Inflammatory macrophage treated with lipopolysaccharide for 4 hours (primary cell): ENCODE data around the gene EVA1C.
"Not testable (repeated sequence)": the region's sequence is repeated elsewhere in the genome, so short reads cannot be mapped to it uniquely, and the experiment has no call there.

Experiments
- DNase-seq: peaks from one replicate; pipeline ENCODE4 v3.0.0-alpha.2; 2020

Gene EVA1C

DNA sequence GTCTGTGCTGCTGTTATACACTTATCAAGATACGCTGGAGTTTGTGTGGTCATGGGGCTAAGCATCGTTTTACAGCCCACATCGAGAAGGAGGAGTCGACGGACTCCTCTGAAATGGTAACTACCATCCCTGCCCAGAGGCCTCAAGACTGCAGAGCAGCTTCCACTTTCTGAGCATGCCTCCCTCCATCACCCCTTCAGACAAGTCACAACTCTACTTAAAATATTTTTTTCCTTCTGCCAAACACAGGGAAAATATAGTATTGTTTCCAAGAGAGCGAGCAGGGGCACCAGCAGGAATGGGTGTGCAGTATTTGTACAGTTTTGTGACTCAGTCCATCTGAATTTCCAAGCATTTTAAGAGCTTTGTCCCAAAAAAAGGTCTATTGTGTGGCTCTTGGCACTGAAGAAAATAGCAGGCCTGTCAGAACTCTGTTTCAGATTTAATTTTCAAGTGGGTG, 14.1 kb downstream of the EVA1C start:
- no peak for DNase-seq

DNA sequence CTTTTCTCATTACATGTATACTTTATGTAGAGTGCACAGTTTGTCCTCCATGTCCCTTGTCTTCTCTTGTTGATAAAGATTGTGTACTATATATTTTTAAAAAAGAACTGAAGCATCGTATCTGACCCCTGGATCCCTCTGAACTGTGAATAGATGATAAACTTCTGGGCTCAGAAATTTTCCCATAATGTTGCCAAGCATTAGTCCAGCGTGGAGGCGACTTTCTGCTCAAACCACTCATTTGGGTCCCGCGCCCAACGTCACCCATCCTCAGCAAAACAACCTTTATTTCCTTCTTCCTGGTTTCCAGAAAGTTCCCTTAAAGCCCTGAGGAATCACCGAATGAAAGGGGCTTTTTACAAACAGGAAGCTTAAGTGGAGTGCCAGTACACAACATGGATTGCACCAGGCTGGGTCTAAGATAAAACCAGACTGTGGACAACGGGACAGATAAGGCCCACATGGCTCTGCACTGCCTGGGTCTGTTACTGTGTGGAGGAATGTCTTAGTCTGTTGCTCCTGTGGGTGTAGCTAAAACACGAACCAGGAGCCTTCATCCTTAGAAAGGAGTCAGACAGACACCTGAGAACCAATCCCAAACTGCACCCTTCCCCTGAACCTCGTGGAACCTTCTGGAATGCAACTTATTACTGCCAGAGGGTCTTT, 15.6 kb downstream of the EVA1C start:
- DNase-seq = no peak

DNA sequence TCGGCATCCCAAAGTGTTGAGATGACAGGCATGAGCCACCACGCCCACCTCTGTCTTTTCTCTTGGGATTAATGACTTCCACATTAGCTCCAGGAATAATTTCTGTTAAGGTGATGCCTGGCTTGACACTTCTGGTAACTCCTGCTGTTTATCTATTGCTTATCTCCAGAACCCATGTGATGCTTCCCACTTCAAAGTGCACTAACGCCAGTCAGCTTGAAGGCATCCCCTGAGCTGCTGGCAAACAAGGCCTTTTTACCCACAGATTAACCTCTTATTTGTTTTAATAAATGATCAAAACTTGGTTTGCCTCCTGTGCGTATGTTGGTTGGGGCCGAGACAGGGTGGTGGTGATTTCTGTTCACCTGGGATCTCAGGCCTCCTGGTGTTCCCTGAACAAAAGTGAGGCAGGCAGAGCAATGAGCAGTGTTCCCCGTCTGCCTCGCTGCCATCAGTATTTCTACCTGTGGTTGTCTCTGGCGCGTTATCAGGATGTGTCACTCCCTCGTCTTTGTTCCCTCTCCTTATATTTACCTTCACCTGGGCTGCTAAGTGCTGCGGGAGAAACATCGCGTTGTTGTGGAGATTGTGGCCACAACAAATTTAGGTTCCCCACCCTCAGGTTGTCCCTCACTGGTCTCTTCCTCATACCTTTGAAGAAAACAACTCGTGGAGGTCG, 20.6 kb downstream of the EVA1C start:
- not testable (repeated sequence) for DNase-seq

DNA sequence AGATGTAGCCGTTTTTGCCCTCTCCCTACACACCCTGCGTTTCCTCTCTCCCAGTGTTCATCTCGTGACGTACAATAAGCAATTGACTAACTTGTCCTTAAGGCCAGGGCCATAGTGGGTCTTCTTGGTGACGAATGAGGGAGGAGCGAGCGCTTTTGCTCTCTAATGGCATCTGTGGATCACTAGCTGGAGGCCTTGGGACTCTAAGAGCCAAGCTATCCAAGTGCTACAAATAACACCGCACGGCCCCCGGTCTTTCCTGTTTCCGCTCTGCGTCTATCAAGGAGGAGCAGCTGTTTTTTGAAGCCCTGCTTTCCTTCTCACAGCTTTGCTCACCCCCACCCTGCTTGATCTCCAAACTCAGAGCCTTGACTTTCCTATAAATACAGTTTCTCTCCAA, 25.2 kb downstream of the EVA1C start:
- no peak for DNase-seq

DNA sequence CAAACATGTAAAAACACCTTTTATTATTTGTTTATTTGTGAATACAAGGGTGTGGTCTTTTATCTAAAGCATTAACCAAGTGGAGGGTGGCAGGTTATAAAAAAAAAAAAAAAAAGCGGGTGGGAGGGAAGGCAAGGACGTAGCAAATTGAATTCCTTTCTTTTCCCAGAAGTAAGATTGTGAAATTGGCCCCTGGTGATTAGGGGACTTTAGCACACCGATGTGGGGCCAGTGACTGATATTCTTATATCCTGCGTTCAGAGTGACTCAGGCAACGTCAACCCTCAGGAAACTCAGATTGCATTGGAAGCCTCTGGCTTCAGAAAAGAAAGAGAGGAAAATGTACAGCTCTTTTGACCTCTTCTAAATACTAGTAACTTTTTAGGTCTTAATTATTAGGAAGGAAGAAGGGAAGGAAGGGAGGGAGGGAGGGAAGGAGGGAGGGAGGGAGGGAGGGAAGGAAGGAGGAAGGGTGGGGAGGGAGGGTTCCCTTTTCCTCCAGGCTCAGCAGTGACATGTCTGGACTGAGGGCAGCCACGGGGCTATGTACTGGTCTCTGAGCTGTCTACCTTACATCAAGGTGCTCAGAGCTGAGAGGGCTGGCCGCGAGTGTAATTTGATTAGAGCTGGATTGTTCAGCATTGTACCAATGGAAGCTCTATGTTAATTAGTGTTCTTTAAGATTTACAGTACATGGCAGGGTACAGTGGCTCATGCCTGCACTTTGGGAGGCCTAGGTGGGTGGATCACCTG, 30.2 kb downstream of the EVA1C start:
- DNase-seq = no peak

DNA sequence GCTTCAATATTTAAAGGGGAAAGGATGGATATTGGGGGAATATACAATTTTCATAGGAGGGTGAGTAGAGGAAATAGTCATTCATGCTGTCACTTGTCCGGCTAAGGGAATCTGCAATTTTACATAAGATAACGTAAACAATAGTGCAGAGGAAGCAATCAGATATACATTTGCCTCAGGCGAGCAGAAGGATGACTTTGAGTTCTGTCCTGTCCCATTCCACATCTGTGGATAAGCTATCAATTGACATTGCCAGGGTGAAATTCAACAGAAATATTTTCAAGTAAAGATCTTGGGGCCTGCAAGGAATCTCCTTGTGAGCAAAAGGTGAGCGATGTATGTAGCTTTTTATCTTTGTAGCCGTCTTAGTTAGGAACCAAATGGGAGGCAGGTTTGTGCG, 32.6 kb downstream of the EVA1C start:
- no peak for DNase-seq

DNA sequence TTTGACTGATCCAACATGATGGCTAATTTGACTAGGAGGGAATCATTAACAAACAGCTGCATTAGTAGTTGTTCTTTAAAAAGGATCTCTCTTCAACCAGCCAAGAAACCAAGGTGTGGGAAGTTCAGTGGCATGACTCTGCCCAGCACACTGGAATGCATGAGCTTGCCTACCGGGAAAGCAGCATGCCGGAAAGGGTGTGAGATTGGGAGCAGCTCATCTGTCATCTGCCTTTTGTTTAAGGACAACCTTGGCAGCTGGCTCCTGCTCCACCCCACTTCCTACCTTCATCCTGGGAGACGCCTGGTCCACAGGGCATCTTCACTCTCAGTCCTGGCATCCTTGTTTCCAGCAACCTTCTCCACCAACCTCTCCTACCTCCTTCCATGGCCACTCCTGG, 33.9 kb downstream of the EVA1C start:
- not testable (repeated sequence) for DNase-seq

DNA sequence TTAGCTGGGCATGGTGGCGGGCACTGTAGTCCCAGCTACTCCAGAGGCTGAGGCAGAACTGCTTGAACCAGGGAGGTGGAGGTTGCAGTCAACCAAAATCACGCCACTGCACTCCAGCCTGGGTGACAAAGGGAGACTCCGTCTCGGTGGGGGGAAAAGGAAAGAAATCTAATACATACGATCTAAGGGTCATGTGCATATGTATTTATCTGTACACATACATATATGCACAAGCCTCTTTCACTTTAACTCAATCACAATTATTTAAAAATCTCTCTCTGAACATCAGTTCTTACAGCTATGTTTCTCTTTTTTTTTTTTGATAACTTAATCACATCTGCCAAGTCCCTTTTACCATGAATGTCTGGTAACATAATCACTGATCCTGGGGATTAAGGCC, 34.7 kb downstream of the EVA1C start:
- no peak for DNase-seq

DNA sequence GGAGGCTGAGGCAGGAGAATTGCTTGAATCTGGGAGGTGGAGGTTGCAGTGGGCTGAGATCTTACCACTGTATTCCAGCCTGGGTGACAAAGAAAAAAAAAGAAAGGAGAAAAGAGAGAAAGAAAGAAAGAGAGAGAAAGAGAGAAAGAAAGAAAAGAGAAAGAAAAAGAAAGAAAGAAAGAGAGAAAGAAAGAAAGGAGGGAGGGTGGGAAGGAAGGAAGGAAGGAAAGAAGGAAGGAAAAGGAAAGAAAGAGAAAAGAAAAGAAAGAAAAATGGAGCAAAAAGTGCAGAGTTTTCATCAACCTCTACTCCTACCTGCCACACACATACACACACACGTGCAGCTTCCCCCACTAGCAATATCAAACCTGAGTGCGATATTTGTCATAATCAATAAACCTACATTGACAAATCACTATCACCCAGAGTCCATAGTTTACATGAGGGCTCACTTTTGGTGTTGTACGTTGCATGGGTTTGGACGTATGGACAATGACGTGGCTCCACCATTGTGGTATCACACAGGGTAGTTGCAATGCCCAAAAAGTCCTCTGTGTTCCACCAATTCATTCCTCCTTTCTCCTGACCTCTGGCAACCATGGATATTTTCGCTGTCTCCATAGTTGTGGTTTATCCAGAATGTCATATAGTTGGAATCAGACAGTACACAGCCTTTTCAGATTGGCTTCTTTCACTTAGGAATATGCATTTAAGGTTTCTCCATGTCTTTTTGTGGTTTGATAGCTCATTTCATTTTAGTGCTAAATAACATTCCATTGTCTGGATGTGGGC, 36.5 kb downstream of the EVA1C start:
- DNase-seq = no peak

DNA sequence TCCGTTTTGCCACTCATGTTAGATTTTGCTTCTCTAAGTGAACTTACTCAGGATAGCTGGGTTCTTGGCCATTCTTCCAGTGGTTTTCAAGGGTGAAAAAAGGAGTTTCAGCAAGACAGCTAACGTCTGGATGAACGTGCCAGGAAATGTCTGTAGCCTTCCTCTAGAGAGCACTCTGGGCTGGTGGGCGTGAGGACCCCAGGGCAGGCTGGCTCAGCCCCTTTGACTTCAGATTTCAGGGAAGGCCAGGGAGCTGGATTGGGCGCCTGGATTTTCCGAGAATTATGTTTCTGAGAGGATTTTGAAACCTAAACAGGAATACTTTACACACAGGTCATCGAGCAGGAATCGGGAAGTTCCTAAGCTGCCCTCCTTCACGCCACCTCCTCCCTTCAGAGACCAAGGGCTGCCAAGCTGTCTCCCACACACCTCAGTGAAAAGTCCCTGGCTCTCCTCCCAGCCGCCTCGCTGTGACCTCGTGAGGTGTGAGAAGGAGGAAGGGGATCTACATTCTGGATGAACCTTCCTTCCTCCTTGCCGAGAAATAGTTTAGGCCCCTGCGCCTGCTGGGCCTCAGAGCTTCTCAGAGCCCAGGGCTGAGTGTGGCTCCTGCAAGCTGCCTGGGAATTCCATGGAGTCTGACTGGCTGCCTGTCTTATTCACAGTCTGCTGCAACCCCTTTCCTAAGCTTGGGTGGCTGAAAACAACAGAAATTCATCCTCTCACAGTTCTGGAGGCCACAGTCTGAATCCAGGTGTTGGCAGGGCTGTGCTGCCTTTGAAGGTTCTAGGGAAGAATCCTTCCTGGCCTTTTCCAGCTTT, 38.6 kb downstream of the EVA1C start:
- DNase-seq = not testable (repeated sequence)

DNA sequence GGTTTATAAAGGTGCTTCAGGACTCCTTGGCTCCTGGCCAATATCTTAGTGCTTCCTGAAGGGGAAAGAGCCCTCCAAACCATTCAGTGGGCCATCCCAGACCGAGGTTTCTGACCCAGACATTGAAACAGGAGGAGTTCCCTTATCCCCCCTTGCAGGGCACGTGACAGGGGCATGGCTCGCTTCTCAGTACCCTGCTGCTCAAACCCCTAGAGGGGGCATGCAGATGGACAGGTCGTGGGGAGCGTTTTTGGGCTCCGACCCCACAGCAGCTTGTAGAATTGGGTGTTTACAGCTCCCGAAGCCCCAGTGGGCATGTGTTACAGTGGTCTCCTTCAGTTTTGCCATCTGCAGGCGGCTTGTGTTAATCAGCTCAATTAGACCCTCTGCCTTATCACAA, 39.7 kb downstream of the EVA1C start:
- DNase-seq = not testable (repeated sequence)

DNA sequence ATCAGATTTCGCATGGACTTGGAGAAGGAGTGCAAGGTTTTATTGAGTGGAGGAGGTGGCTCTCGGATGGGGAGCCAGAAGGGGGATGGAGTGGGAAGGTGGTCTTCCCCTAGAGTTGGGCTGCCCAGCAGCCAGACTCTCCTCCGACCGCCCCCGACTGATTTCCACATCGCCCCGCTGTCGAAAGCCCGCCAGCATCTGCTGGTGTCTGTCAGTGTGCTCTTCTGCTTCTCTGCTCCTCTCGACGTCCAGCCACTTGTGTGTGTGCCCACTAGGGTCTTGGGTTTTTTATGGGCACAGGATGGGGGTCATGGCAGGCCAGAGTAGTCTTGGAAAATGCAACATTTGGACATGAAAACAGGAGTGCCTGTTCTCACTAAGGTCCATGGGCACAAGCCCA, 40.1 kb downstream of the EVA1C start:
- DNase-seq = no peak

DNA sequence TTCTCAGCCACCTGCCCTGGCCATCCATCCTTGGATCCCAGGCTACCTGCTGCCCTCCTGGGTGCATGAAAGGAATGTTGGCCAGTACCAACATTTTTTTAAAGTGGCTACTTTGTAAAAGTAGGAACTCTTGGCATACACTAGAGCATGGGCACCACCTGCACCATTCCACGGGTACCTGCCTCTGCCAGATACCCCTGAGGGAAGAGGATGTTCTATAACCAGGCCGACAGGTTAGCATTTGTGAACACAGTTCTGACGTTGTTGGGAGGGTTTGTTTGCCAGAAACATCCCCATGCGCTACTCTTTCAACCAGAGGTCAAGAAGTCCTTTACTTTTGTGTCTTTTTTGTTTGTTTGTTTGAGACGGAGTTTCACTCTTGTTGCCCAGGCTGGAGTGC, 43.0 kb downstream of the EVA1C start:
- DNase-seq = no peak

DNA sequence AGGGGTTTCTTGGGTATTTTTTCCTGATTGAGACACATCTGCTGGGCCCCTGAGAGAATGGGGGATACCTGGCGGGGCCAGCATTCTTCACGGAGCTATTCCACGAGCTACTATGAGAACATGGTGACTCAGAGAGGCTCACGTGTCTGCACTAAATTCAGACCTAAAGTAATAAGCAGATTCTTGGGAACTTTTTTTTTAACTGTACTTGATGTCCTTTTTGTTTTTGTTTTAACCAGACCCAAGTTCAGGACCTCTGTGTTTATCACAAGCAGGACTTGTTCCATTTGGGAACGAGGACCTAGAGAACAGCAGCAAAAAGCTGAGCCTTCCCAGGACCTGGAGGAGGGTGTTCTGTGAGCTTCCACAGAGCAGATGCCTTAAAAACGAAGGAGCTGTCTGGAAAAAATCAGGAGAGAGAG, 44.0 kb downstream of the EVA1C start:
- DNase-seq = no peak

DNA sequence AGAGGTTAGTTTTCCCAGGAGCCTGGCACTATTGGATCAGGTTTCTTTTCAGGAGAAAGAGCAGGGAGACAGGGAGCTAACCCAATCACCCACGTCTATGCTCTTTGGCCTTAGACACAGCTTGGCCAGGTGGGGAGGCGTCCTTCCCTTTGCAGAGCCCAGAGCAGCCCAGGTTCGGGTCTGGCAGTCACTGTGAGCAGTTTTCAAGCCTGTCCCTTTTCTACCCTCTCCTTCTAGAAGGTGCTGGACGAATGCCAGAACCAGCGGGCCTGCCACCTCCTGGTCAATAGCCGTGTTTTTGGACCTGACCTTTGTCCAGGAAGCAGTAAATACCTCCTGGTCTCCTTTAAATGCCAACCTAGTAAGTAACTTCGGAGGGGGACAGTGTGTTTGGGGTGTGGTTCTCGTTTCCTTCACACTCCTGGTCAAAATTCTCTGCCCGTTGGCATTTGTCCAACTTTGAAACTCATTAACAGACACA, 44.9 kb downstream of the EVA1C start:
- DNase-seq = no peak

DNA sequence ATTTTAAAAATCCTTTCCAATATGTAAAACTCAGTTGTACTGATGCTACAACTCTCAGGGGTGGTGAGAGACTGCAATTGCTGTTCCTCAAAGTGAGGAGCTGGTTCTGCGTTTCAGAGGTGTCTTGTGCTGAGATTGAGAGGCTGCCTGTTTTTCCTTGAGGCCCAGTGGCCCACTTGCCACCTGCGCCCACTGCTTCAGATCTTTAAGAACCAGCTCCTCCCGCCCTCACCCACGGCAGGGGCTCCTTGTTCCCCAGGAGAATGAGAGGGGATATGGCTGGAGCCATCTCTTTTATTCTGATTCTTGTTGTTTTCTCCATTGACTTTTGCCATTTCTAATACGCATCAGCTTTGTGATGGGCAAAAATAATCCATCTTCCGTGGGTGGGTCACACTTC, 45.5 kb downstream of the EVA1C start:
- DNase-seq = no peak

DNA sequence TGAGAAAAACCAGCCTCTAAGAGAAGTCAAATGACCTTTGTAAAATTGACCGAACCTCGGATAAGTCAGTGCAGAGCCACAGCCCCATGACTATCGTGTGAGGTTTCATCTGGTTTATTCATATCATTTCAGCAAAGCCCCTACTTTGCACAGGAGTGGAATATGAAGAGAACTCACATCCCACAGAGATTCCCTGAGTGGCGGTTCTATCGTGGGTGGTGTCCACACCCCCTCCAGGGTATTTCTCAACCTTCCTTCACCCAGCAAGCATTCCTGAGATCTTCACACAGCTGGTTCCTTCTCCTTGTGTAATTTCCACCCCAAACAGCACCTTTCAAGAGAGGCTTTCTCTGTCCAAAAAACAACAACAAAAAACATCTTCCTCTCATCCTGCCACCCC, 47.5 kb downstream of the EVA1C start:
- DNase-seq = no peak

DNA sequence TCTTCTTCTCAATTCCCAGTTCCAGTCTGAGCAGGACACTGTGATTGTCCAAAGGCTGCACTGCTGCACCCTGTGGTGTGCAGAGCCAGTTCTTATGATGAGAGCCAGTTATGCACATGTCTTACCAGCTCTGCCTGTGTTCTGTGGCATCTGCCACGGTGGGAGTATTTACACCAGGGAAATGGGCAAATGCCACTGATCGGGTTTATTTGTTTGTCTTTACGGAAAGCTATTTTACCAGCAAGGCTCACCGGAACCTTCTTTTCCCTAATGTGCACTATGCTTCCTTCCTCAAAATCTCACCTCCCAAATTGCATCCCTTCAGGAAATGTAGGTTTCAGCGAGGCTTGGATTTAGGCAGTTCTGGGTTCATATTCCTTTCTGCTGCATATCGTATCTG, 49.0 kb downstream of the EVA1C start:
- no peak for DNase-seq

DNA sequence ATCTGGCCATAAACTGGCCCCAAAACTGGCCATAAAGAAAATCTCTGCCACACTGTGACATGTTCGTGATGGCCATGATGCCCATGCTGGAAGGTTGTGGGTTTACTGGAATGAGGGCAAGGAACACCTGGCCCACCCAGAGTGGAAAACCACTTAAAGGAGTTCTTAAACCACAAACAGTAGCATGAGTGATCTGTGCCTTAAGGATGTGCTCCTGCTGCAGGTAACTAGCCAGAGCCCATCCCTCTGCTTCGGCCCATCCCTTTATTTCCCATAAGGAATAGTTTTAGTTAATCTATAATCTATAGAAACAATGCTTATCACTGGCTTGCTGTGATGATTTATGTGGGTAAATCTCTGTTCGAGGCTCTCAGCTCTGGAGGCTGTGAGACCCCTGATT, 50.1 kb downstream of the EVA1C start:
- not testable (repeated sequence) for DNase-seq

DNA sequence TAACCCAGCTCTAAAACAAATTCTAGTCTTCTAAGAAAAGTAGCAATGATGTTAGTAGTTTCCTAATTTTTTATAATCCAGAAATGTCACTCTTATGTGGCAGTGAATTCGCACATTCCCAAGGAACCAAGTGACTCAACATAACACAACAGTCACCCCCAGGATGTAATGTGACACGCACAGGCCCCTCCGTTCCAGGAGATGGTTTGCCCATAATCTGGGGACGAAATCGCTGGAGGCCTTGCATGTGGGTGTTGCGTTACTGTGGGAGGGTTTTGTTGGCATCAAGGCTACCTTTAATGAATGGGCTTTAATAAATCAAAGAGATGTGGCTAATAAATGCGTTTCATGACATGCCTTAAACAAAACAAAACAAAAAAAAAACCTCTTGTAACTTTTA, 50.9 kb downstream of the EVA1C start:
- no peak for DNase-seq

DNA sequence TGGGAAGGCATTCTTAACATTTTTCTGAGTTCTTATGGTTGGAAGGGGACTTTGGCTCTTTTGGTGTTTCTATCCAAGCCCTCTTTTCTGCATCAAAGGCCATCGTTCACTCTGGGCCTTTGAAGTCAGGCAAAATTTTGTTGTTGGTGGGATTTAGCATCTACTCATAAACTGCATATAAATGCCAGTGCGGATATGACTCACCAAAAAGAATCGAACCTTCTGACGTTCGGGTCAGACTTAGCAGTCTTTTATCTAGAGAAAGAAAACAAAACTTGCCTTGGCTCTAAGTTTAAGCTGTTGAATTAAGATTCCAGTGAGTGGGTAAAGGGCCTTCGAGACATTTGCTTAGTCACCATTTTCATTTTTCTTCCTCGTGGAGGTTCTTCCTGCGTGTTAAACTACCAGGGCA, 51.4 kb downstream of the EVA1C start:
- DNase-seq = no peak

DNA sequence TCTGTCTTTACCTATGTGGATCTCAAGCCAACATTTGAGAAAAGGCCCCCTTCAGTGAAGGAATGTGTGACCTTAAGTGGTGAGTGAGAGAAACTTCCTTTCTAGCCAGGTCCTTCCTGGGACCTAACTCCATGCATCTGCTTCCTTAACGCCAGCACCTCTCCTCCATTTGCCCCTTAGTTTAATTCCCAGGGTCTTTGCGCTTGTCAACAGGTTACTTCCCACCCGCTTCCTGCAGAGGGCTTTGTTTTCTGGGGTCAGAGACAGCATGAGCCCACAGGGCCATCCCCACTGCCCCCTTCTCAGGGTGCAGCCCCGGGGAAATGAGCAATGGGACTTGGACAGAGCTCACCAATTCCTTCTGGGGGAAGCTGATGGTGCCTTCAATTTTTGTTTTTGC, 54.8 kb downstream of the EVA1C start:
- no peak for DNase-seq
